GM21619 (cell line): ENCODE data around the gene SLC38A8.

Experiments used
- ATAC-seq: cut with Tn5 transposase; IDR thresholded peaks from one replicate; pipeline ENCODE4 v1.9.1; 2021; ENCODE audit not compliant: unreplicated experiment

SLC38A8 gene

GRCh38 chr16:83972256-83973008, 70.2 kb downstream of the SLC38A8 start:
- ATAC-seq: no peak

- ATAC-seq: no peak
Measured at GRCh38 chr16:83971165-83972130, 71.1 kb downstream of the SLC38A8 start.

GRCh38 chr16:83970430-83970815, 72.2 kb downstream of the SLC38A8 start:
- ATAC-seq: no peak

- no peak for ATAC-seq
Measured at GRCh38 chr16:83969771-83970429, 72.7 kb downstream of the SLC38A8 start.

- ATAC-seq: no peak
Measured at GRCh38 chr16:83968891-83969649, 73.5 kb downstream of the SLC38A8 start.

- ATAC-seq: no peak
Measured at GRCh38 chr16:83968306-83968851, 74.2 kb downstream of the SLC38A8 start.

- no peak for ATAC-seq
Measured at GRCh38 chr16:83967838-83968305, 74.7 kb downstream of the SLC38A8 start, which contains the start of gene NECAB2. Gene NECAB2 (plus strand): TSS chr16:83968244. CDS start chr16:83968649, 405 bp downstream.

GRCh38 chr16:83967091-83967490, 75.5 kb downstream of the SLC38A8 start:
- ATAC-seq: no peak

- no peak for ATAC-seq
Measured at GRCh38 chr16:83966153-83966696, 76.4 kb downstream of the SLC38A8 start.

- no peak for ATAC-seq
Measured at GRCh38 chr16:83965444-83966152, 77.0 kb downstream of the SLC38A8 start.

GRCh38 chr16:83964684-83965443, 77.7 kb downstream of the SLC38A8 start:
- ATAC-seq: no peak

- ATAC-seq: no peak
Measured at GRCh38 chr16:83963277-83964119, 79.1 kb downstream of the SLC38A8 start.

- no peak for ATAC-seq
Measured at GRCh38 chr16:83961591-83961990, 81.0 kb downstream of the SLC38A8 start.

- ATAC-seq: no peak
Measured at GRCh38 chr16:83960521-83961249, 81.9 kb downstream of the SLC38A8 start.
